Uterus (tissue), 4 donors: ENCODE measurements around the gene BPIFB6. TPM values are rescaled to one million over a fixed set of nuclear protein-coding genes. Genes with fewer than 3 reads are reported as not detected.

Experiments used
- DNase-seq, 2 donors: peaks; one replicate each; pipeline ENCODE4 v3.0.0-alpha.2; 2019 to 2020
- H3K27ac ChIP-seq, 2 donors: fragments of 200-600 bp; sonication (generic); 1 replicate in 1 of 2; 2 replicates in 1 of 2; pipeline ENCODE4 v1.5.1; 2016 to 2018
- H3K27me3 ChIP-seq, 2 donors: fragments of 200-600 bp; sonication (generic); one replicate each; pipeline ENCODE4 v1.5.1; 2018 to 2019; ENCODE audit warnings: control low read depth in 1 of 2
- H3K36me3 ChIP-seq, 2 donors: fragments of 200-600 bp; sonication (generic); one replicate each; pipeline ENCODE4 v1.5.1; 2019; ENCODE audit warnings: control low read depth in 1 of 2
- H3K4me1 ChIP-seq, 2 donors: fragments of 200-600 bp; sonication (generic); one replicate each; pipeline ENCODE4 v1.5.1; 2018 to 2019; ENCODE audit warnings: control low read depth in 1 of 2
- H3K4me3 ChIP-seq, 2 donors: fragments of 200-600 bp; sonication (generic); 1 replicate in 1 of 2; 2 replicates in 1 of 2; pipeline ENCODE4 v1.5.1; 2018 to 2019; ENCODE audit warnings: mild to moderate bottlenecking in 1 of 2
- H3K9me3 ChIP-seq, 2 donors: fragments of 200-600 bp; sonication (generic); one replicate each; pipeline ENCODE4 v1.5.1; 2019; ENCODE audit warnings: control low read depth in 1 of 2
- CTCF ChIP-seq, 4 experiments: fragments of 200-600 bp in 2 of 4; fragments of 450-650 bp in 2 of 4; sonication (generic) in 2 of 4; IDR thresholded peaks; one replicate each; pipeline ENCODE4 v1.5.1; 2016 to 2019; ENCODE audit warnings: antibody characterized with exemption in 4 of 4, mild to moderate bottlenecking in 2 of 4, moderate library complexity in 1 of 4
- POLR2A ChIP-seq, 2 donors: fragments of 450-650 bp; IDR thresholded peaks; one replicate each; pipeline ENCODE4 v1.6.1; 2016; ENCODE audit warnings: antibody characterized with exemption in 2 of 2, mild to moderate bottlenecking in 1 of 2, moderate library complexity in 1 of 2
- intact Hi-C: fragments of 100-400 bp; cut with DNase I; formaldehyde crosslinking; loops from one replicate; pipeline ENCODE4 v1.15.1; 2023; ENCODE audit warnings: low total_unique reads
- total RNA-seq, 4 donors: library from RNA; depleted of rRNA in 3 of 4; stranded (reverse); fragments of >200 nt in 3 of 4; gene quantifications; one replicate each; pipeline versions ENCODE4 v1.1.0 to v1.2.4, GENCODE V29; 2014 to 2023
- donor health status: DM: yes; HTN: yes; CAD: no.

The BPIFB6 gene, protein sequence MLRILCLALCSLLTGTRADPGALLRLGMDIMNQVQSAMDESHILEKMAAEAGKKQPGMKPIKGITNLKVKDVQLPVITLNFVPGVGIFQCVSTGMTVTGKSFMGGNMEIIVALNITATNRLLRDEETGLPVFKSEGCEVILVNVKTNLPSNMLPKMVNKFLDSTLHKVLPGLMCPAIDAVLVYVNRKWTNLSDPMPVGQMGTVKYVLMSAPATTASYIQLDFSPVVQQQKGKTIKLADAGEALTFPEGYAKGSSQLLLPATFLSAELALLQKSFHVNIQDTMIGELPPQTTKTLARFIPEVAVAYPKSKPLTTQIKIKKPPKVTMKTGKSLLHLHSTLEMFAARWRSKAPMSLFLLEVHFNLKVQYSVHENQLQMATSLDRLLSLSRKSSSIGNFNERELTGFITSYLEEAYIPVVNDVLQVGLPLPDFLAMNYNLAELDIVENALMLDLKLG
- total RNA-seq = not detected

- H3K4me1 ChIP-seq = no peaks in the 10 kb centered on the region
- DNase-seq = no peak
- H3K27ac ChIP-seq = no peak within 1 kb of the TSS
- H3K36me3 ChIP-seq = no peaks in the 10 kb centered on the region
- no peak for TF ChIP-seq CTCF (IDR thresholded peaks at IDR 0.05)
- no peak for TF ChIP-seq POLR2A (IDR thresholded peaks at IDR 0.05)
- H3K9me3 ChIP-seq = no peaks in the 10 kb centered on the region
- intact Hi-C loops = no loop called here
- no peaks in the 10 kb centered on the region for H3K27me3 ChIP-seq
- no peak within 1 kb of the TSS for H3K4me3 ChIP-seq
Measured at GRCh38 chr20:33031531-33031930, at the start of gene BPIFB6. Gene BPIFB6, plus strand, starts transcription at chr20:33031648. Its CDS starts 0 bp downstream, at chr20:33031648.

DNA sequence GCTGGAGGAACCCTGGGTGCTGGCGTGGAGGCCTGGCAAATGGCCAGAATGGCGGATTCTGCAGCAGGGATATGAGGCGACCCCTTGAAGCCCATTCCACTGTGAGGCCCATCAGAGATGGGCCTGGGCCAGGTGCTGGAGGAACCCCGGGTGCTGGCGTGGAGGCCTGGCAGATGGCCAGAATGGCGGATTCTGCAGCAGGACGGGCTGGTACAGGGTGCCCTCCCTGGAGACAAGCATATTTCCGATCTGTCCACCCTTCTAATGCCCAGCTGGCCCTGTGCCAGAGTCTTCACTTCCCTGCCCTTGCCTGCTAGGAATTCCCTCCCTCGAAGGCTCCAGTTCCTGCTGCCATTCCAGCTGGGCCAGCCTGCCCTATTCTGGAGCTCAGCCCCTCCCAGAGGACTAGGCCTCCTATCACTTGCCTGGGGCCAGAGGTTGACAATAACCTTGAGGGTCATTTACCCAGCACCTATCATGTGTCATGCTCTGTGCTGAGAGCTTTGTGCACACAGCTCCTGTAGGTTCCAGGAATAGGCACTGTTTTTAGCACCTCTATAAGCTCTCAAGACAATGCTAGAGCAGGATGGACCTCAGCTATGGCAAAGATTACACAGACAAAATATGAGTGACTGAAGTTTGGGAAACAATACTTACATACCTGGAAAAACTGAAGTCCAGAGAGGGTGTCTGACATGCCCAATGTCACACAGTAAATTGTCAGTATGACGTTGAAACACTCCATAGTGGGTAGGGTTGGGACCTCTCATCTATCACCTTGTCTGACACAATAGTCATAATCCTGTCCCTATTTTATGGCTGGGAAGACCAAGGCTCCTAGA, 48.6 kb upstream of the BPIFB6 start:
- Histone ChIP-seq H3K27me3 (no peaks in the 10 kb centered on the region), H3K27ac (no peak overlapping the region), H3K4me3 (no peak overlapping the region), H3K36me3 (no peaks in the 10 kb centered on the region), H3K4me1 (no peaks in the 10 kb centered on the region), H3K9me3 (no peaks in the 10 kb centered on the region)
- no peak for DNase-seq
- intact Hi-C loops = no loop called here
- no peak for TF ChIP-seq POLR2A (IDR thresholded peaks at IDR 0.05)
- TF ChIP-seq CTCF (IDR thresholded peaks at IDR 0.05) = no peak

- Histone ChIP-seq H3K4me1 (no peaks in the 10 kb centered on the region), H3K27me3 (no peaks in the 10 kb centered on the region), H3K9me3 (no peaks in the 10 kb centered on the region), H3K27ac (no peak overlapping the region), H3K36me3 (no peaks in the 10 kb centered on the region), H3K4me3 (no peak overlapping the region)
- DNase-seq = no peak
- intact Hi-C loops = no loop called here
- TF ChIP-seq POLR2A (IDR thresholded peaks at IDR 0.05) = no peak
- TF ChIP-seq CTCF (IDR thresholded peaks at IDR 0.05) = no peak
Measured at GRCh38 chr20:32983459-32984112, 47.9 kb upstream of the BPIFB6 start.

GRCh38 chr20:32984196-32984595, 47.3 kb upstream of the BPIFB6 start:
- no peak overlapping the region for H3K27ac ChIP-seq
- no peak for DNase-seq

More at GRCh38 chr20:32984196-32984595, 47.3 kb upstream of the BPIFB6 start:
- H3K4me3 ChIP-seq = no peak overlapping the region
- no peak for TF ChIP-seq POLR2A (IDR thresholded peaks at IDR 0.05)
- no peak for TF ChIP-seq CTCF (IDR thresholded peaks at IDR 0.05)
- no peaks in the 10 kb centered on the region for H3K27me3 ChIP-seq
- intact Hi-C loops = no loop called here
- H3K36me3 ChIP-seq = no peaks in the 10 kb centered on the region
- no peaks in the 10 kb centered on the region for H3K9me3 ChIP-seq
- H3K4me1 ChIP-seq = no peaks in the 10 kb centered on the region
